ENCODE results near the gene SYNGR1. TPM values are rescaled to one million over a fixed set of nuclear protein-coding genes. Genes with fewer than 3 reads are reported as not detected.

SYNGR1 gene
- total RNA-seq, 4 donors from 2014 or later: 3.9 to 22.0 (median 6.8) TPM

DNA sequence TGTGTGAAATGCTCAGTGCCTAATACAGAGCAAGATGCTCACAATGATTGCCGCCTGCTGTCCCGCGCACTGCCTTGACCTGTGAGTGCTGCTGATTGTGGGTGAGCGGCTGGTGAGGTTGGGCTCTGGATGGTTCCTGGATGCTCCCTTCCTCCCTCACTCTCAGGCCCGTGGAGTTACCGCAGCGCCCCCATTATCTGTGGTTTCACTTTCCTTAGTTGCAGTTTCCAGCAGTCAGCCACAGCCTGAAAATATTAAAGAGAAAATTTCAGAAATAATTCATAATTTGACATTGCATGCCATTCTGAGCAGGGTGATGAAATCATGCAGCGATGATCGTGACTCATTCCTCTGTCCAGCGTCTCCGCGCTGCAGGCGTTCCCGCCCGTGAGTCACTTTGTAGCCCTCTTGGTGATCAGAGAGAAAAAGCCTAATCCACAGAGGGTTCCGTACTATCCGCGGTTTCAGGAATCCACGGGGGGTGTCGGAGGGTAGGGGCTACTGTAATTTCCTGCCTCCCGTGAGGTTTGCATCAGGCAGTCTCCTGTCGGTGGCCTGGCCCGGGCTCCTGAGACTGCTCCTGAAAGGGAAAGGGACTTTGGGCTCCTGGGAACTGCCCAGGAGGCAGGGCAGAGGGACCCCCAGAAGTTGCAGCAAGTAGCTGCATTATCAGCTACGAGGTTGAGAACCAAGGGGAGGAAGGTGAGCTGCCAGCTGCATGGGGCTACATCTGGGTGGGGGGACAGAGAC is 41.0 kb upstream of the SYNGR1 start:
- no peak overlapping the region for H3K4me3 ChIP-seq (replicated peaks in 1 of 3)
- 57 to 67% methylated on average over 21 to 24 of the region's 24 CpGs for WGBS, 2 donors

DNA sequence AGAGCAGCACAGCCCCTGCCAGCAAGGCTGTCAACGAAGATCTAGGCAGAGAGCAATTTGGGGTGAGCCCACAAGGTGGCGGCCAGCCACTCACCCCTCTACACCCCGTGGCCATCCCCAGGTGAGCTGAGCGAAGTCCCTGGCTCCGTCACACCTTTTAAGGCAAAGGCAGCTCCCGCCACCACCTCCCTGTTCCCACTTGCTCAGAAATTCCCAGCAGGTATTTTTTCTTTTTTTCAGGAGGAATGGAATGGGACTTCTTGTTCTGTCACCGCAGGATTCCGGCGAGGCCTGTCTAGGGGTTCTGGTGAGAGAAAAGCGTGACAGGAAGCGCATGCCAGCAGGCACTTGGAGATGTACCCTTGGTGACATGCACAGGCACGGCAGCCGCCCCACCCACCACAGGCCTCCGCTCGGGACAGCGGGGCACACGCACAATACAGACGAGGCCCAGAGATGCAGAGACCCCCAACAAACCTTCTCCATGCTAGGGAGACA is 40.4 kb upstream of the SYNGR1 start:
- no peaks in the 10 kb centered on the region for H3K4me1 ChIP-seq
- no peaks in the 10 kb centered on the region for H3K27me3 ChIP-seq
- WGBS, 2 donors: 78 to 80% methylated on average over 18 of the region's 18 CpGs
- intact Hi-C loops (cut with DNase I): loop anchor here (10.0 kb wide), 1 partner anchor 445 kb away; no protein-coding TSS in a partner anchor
- no peak for TF ChIP-seq POLR2A (IDR thresholded peaks at IDR 0.05)
- TF ChIP-seq, protein P1, sequence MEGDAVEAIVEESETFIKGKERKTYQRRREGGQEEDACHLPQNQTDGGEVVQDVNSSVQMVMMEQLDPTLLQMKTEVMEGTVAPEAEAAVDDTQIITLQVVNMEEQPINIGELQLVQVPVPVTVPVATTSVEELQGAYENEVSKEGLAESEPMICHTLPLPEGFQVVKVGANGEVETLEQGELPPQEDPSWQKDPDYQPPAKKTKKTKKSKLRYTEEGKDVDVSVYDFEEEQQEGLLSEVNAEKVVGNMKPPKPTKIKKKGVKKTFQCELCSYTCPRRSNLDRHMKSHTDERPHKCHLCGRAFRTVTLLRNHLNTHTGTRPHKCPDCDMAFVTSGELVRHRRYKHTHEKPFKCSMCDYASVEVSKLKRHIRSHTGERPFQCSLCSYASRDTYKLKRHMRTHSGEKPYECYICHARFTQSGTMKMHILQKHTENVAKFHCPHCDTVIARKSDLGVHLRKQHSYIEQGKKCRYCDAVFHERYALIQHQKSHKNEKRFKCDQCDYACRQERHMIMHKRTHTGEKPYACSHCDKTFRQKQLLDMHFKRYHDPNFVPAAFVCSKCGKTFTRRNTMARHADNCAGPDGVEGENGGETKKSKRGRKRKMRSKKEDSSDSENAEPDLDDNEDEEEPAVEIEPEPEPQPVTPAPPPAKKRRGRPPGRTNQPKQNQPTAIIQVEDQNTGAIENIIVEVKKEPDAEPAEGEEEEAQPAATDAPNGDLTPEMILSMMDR (IDR thresholded peaks at IDR 0.05): no peak
- H3K9me3 ChIP-seq: no peaks in the 10 kb centered on the region
- no peak for DNase-seq
- H3K4me3 ChIP-seq (replicated peaks in 1 of 3): no peak overlapping the region
- H3K36me3 ChIP-seq: peaks cover 28 to 30% of the 10 kb centered on the region in 2 donors
- peak overlapping the region in 1 of 3 donors; percentile 38 for H3K27ac ChIP-seq

More for the DNA sequence above, 41.0 kb upstream of the SYNGR1 start:
- intact Hi-C loops (cut with DNase I): loop anchor here (10.0 kb wide), 1 partner anchor 444 kb away; no protein-coding TSS in a partner anchor
- H3K27me3 ChIP-seq: no peaks in the 10 kb centered on the region
- H3K36me3 ChIP-seq: peaks cover 22 to 24% of the 10 kb centered on the region in 2 donors
- DNase-seq: no peak
- no peaks in the 10 kb centered on the region for H3K9me3 ChIP-seq
- no peaks in the 10 kb centered on the region for H3K4me1 ChIP-seq
- TF ChIP-seq, protein P1 (IDR thresholded peaks at IDR 0.05): no peak
- H3K27ac ChIP-seq: peak overlapping the region in 2 of 3 donors; percentile 12 to 38

DNA sequence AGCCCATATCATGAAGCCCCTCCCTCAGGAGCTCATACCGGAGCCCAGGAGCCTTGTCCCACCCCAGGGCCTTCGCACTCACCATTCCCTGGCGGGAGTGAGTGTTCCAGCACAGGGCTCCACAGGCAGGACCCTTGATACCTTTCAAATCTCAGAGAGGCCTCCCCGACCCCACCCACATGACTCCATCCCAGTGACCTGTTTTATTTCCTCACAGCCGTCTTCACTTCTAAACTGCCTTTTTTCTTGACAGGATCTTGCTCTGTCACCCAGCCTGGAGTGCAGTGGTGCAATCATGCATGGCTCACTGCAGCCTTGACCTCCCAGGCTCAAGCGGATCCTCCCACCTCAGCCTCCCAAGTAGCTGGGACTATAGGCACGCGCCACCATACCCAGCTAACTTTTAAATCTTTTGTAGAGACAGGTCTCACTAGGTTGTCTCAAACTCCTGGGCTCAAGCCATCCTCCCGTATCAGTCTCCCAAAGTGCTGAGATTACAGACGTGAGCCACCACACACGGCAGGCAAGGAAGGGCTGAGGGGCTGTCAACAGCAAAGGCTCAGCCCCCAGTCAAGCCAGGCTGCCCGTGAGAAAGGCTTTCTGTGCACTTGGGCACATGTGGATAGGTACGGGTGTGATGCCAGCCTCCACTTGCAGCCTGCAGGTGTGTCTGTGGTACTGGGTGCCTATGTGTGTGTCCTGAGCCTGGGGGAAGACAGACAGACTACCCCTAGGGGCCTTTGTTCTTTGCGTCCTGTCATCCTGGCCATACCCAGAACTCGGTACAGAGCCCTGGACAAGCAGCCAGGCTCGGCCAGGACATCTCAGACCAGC is 39.7 kb upstream of the SYNGR1 start:
- Histone ChIP-seq H3K27ac (no peak overlapping the region), H3K4me1 (peaks cover 0 to 1% of the 10 kb centered on the region in 2 donors), H3K27me3 (no peaks in the 10 kb centered on the region), H3K9me3 (no peaks in the 10 kb centered on the region), H3K36me3 (peaks cover 35 to 37% of the 10 kb centered on the region in 2 donors), H3K4me3 (replicated peaks in 1 of 3) (no peak overlapping the region)
- intact Hi-C loops (cut with DNase I): loop anchor here (10.0 kb wide), 3 partner anchors 75 to 445 kb away; no protein-coding TSS in a partner anchor
- WGBS, 2 donors: 85 to 92% methylated on average over 13 to 16 of the region's 16 CpGs
- TF ChIP-seq, protein P1 (IDR thresholded peaks at IDR 0.05): no peak
- no peak for TF ChIP-seq POLR2A (IDR thresholded peaks at IDR 0.05)
- DNase-seq: no peak

DNA sequence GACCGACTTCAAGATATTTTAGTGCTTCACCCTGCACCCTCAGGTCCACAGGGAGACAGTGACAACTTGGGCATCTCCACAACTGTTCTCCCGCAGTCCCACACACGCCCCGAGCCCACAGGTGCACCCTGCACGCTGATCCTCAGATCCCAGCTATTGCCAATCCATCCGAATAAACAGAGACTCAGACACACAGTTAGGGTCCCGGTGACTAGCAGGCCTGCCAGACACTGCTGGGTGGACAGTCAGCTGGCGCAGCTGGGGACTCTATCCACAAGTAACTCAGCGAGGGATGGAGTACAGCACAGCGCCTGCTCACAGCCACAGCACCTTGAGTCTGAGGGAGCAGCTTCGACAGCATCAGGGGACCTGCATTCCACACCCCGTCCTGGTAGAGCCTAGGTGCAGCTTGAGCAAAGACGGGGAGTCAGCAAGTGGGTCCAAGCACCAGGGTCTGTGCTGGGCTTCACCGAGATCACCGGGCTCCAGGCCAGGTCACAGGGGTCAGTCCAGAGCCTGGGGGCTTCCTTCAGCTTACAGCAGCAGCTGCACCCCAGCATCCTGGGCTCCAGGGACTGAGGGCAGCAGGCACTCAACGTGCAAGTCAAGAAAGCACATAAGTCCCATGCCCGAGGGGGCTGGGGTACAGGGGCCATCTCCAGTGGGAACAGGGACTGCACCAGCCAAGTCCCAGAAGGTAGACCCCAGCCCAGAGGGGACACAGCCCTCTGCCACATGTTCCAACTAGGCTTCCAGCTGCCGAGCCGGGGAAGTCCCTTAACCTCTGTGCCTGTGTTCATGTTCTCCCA is 38.0 kb upstream of the SYNGR1 start:
- Histone ChIP-seq H3K27me3 (no peaks in the 10 kb centered on the region), H3K36me3 (peaks cover 51 to 54% of the 10 kb centered on the region in 2 donors), H3K27ac (no peak overlapping the region), H3K4me3 (replicated peaks in 1 of 3) (no peak overlapping the region), H3K4me1 (peaks cover 7 to 18% of the 10 kb centered on the region in 2 donors), H3K9me3 (no peaks in the 10 kb centered on the region)
- 88 to 91% methylated on average over 9 to 15 of the region's 19 CpGs for WGBS, 2 donors
- TF ChIP-seq POLR2A (IDR thresholded peaks at IDR 0.05): no peak
- TF ChIP-seq, protein P1 (IDR thresholded peaks at IDR 0.05): no peak
- intact Hi-C loops (cut with DNase I): loop anchor here (1.0 to 10.0 kb wide), 3 partner anchors 77 to 307 kb away; no protein-coding TSS in a partner anchor
- DNase-seq: no peak

Measured in thyroid gland (tissue), 4 donors.